ENCODE measurements around the gene CDC42EP3.

Gene CDC42EP3

GRCh38 chr2:37656512-37657423, 14.7 kb downstream of the CDC42EP3 start:
- no peak for DNase-seq (ENCODE audit: low read depth)

- no peak for DNase-seq (ENCODE audit: low read depth)
Observed at GRCh38 chr2:37654932-37655841, 16.3 kb downstream of the CDC42EP3 start.

DNA sequence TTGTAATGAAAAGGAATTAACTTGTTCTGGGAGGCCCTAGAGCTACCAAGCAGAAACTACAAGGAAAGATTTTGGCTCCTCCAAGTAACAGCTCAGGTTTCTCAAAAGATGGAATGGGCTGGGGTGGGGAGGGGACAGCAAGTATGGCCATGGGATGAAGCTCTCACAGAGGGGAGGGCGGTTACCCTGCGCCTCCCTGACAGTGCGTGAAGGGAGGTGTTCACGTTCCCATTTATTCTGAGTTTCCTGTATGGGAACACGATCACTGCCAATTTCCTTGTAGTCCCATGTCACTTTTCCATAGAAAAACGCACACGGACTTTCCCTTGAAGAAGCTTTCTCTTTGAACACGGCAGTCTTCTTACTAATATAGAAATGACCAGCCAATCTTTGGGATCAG, 17.0 kb downstream of the CDC42EP3 start:
- no peak for DNase-seq (ENCODE audit: low read depth)

DNA sequence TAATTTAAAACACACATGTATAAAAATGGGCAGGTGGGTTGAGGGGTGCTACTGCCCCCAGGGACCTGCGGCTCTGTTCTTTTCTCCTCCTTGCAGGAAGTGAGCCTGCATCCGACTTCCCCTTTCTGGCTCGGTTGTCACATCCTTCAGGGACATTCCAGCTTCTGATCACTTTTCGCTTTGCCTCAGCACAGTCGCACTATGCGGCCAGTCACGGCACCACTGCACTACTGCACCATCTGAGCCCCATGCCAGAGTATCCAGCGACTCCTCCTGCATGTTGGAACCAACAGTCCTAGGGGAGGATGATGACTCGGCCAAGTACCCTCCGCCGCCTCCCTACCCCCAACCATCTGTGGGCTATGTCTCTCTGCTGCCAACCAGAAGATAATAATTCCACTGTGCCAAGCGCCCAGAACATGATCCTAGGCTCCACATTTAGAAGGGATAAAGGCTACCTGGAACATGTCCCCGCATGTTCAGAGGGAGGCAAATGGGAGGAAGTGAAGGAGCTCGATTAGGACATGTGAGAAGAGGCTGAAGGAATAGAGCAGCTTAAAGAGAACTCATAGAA, 17.6 kb downstream of the CDC42EP3 start:
- no peak for DNase-seq (ENCODE audit: low read depth)

- DNase-seq (ENCODE audit: low read depth), result no peak
Observed at GRCh38 chr2:37653093-37653492, 18.3 kb downstream of the CDC42EP3 start.

DNA sequence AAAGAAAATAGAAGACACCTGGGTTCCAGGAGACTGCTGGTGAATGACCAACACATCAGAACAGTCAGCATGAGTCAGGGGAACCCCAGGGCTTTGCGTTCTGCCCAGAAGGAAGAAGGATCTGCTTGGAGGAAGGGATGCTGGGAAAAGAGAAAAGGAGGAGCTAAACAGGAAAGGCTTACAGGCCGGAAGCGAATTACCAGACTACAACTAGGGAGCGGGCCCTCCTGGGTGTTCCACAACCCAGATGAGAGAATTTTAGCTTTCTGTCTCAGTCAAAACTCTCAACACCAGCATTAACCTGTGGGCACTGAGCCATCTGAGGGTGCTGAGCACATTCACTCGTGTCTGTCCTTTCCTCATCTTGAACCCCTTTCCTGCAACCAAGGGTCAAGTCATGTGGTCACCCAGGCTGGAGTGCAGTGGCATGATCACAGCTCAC, 19.2 kb downstream of the CDC42EP3 start:
- DNase-seq (ENCODE audit: low read depth), result no peak

- no peak for DNase-seq (ENCODE audit: low read depth)
Observed at GRCh38 chr2:37650548-37651093, 20.8 kb downstream of the CDC42EP3 start.

DNA sequence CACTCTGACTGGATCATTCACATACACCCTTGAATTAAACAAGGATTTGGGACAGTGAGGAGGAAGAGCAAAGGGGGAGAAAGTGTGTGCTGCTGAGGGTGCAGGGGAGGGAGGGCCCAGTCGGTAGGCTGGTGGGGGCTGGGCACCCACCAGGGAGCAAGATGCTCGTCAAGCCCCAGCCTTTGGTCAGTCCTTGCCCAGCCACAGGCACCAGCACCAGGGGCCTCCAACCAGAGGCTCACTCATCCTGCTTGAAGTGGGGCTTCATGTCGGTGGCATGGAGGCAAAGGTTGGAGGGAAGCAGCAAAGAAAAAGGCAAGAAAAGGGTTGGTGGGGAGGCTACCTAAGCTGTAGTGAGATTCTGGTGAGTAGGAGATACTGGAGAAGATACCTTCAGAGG, 21.9 kb downstream of the CDC42EP3 start:
- DNase-seq (ENCODE audit: low read depth), result no peak

- DNase-seq (ENCODE audit: low read depth), result no peak
Observed at GRCh38 chr2:37648331-37649011, 23.0 kb downstream of the CDC42EP3 start.

DNA sequence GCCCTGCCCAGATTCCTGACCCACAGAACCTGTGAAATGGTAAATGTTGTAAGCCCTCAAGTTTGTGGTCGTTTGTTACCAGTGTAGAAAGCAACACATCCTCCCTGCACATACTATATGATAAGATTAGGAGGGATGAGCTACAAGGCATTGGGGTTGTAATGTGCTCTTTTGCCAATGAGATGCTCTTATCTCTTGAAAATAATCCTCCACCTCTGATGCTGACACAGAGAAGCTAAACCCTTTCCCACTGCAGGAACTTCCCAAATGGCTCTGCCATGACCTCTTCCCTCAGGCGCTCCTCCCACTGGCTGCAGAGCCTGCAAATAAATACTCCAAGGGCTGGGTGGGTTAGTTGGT, 23.5 kb downstream of the CDC42EP3 start:
- no peak for DNase-seq (ENCODE audit: low read depth)

GRCh38 chr2:37645836-37646235, 25.6 kb downstream of the CDC42EP3 start:
- no peak for DNase-seq (ENCODE audit: low read depth)

GRCh38 chr2:37645362-37645761, 26.1 kb downstream of the CDC42EP3 start:
- no peak for DNase-seq (ENCODE audit: low read depth)

DNA sequence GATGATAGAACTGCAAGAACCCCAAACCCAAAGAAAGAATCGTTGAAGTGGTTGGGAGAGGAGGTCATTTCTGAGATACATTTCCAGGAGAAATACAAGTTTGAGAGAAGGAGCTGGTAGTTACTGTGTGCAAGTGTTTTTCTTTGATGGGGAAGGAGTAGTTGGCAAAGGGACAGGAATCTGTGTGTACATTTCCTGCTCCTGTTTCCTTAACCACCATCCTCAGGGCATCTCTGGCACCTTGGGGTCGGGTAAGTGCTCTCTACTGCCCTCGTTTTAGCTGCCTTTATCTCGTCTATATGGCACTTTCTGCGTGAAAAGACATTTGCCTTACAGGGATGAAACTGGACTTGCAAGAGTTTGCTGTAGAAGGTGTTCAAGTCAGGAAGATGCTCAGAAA, 27.3 kb downstream of the CDC42EP3 start:
- no peak for DNase-seq (ENCODE audit: low read depth)

- DNase-seq (ENCODE audit: low read depth), result no peak
Observed at GRCh38 chr2:37643730-37644078, 27.7 kb downstream of the CDC42EP3 start.

GRCh38 chr2:37642907-37643729, 28.3 kb downstream of the CDC42EP3 start:
- no peak for DNase-seq (ENCODE audit: low read depth)

DNA sequence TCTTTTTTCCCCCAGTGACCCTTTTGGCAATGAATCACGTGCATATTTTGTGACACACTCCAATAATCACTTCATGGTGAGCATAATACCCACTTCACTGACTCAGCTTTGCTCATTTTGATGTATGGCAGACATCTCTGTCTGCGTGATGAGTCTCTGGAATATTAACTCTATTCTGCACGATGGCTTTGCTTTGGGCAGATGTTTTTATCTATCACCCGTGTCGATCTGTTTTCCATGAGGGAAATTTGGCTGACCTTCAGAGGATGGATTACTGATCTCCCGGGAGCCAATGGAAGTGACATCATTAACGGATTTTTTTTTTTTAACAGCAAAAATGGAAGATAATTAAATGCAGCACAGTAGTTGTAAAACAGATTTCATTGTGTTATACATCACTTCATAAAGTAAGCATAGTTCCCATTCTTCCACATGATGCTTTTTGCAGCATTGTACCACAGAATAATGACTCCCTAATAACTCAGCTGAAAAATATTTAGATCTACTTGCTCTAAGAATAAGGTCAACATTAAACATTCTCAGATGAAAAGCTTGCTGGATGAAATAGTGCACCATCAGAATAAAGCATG, 29.8 kb downstream of the CDC42EP3 start:
- DNase-seq (ENCODE audit: low read depth), result no peak

- DNase-seq (ENCODE audit: low read depth), result no peak
Observed at GRCh38 chr2:37639631-37640030, 31.8 kb downstream of the CDC42EP3 start.

DNA sequence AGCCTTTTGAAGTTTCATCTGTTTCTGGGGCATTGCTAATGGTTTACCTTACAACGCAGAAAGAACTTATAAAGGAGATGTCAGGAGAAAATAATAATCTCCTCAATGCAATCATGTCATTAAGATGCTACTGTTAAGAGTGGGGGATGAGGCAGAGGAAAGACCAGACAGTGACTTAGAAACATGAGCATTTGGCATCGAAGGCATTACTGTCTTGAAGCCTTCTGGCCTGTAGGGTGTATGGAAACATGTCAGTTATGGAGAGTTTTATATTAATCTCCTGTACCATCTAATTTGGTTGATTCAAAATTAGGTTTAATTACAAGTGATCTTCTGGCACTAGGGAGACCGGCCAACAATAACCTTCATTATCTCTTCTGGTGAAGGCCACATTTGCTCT, 32.5 kb downstream of the CDC42EP3 start:
- no peak for DNase-seq (ENCODE audit: low read depth)

GRCh38 chr2:37637985-37638384, 33.5 kb downstream of the CDC42EP3 start:
- DNase-seq (ENCODE audit: low read depth), result no peak

GRCh38 chr2:37637190-37637860, 34.1 kb downstream of the CDC42EP3 start:
- no peak for DNase-seq (ENCODE audit: low read depth)
